Right lobe of liver (tissue), 6 donors: Measurements from ENCODE around the gene CRACR2B. TPM values are rescaled to one million over a fixed set of nuclear protein-coding genes. Genes with fewer than 3 reads are reported as not detected.

Experiments
- ATAC-seq, 4 donors: fragments of 200-7000 bp; cut with Tn5 transposase; one replicate each; pipeline ENCODE4 v1.9.1; 2020; ENCODE audit warnings: mild to moderate bottlenecking in 4 of 4, moderate library complexity in 4 of 4
- DNase-seq, 3 donors: peaks; one replicate each; pipeline ENCODE4 v3.0.0-alpha.2; 2020
- H3K27ac ChIP-seq, 3 donors: fragments of 200-600 bp; one replicate each; pipeline ENCODE4 v1.8.0; 2022
- H3K27me3 ChIP-seq, 2 donors: fragments of 200-600 bp; one replicate each; pipeline ENCODE4 v1.8.0; 2022
- H3K36me3 ChIP-seq, 4 donors: fragments of 200-600 bp; sonication (generic) in 1 of 4; one replicate each; pipeline versions ENCODE4 v1.5.1 to v1.8.0; 2017 to 2022; ENCODE audit warnings: control low read depth in 1 of 4
- H3K4me1 ChIP-seq, 4 donors: fragments of 200-600 bp; sonication (generic) in 1 of 4; one replicate each; pipeline versions ENCODE4 v1.5.1 to v1.8.0; 2017 to 2022; ENCODE audit warnings: control low read depth in 1 of 4
- H3K4me3 ChIP-seq, 3 donors: fragments of 200-600 bp; one replicate each; pipeline ENCODE4 v1.8.0; 2022
- H3K9me3 ChIP-seq, 4 donors: fragments of 200-600 bp; sonication (generic) in 1 of 4; one replicate each; pipeline versions ENCODE4 v1.5.1 to v1.8.0; 2017 to 2022; ENCODE audit warnings: control low read depth in 1 of 4
- CTCF ChIP-seq, 4 donors: fragments of 200-600 bp in 3 of 4; fragments of 450-650 bp in 1 of 4; IDR thresholded peaks; one replicate each; pipeline versions ENCODE4 v1.5.1 to v1.8.0; 2016 to 2022; ENCODE audit warnings: antibody characterized with exemption in 4 of 4, mild to moderate bottlenecking in 2 of 4
- POLR2A ChIP-seq: fragments of 450-650 bp; IDR thresholded peaks from one replicate; pipeline ENCODE4 v1.6.1; 2017; ENCODE audit warnings: antibody characterized with exemption, mild to moderate bottlenecking
- WGBS: methylation state at CpG from one replicate; pipeline ENCODE4 v1.1.6; 2018; ENCODE audit warnings: low coverage, low lambda C conversion rate; ENCODE audit not compliant: insufficient coverage; ENCODE audit errors: missing lambda C conversion rate; 5-methylcytosine and 5-hydroxymethylcytosine counted together
- intact Hi-C, 2 donors: fragments of 100-400 bp; cut with DNase I; formaldehyde crosslinking; loops; one replicate each; pipeline versions ENCODE4 v1.11.2 to v1.14.1; 2022
- total RNA-seq, 6 experiments: library from RNA; depleted of rRNA in 2 of 6; stranded (reverse); fragments of >200 nt in 2 of 6; fragmentation: NEBNext Ultra II Directional in 3 of 6; extraction: Animal tissue kit (Norgen Biotek cat#: 25700) in 3 of 6; gene quantifications; one replicate each; pipeline versions ENCODE4 v1.1.0 to v1.2.4, GENCODE V29; 2016 to 2023
- donor health status: DM: no; HTN: yes; CAD: no.
- donor health status: DM: no; HTN: no; CAD: no.
- donor health status: DM: no; HTN: no; CAD: no.
- donor health status: DM: no; HTN: yes; CAD: no.
- donor health status: DM: no; HTN: yes; CAD: no.

The CRACR2B gene
- total RNA-seq, 6 experiments from 2014 or later, result 2.2 to 4.0 (median 3.1) TPM

- TF ChIP-seq CTCF (IDR thresholded peaks at IDR 0.05) (no peak), POLR2A (no peak)
- intact Hi-C loops, result no loop called here
Observed at GRCh38 chr11:869399-870126, 41.8 kb downstream of the CRACR2B start.

GRCh38 chr11:870127-870413 is 42.4 kb downstream of the CRACR2B start:
- DNase-seq (no peak), ATAC-seq (peak in 2 of 4 donors; percentile 13 to 15)
- 60% methylated on average over 3 of the region's 8 CpGs for WGBS
- intact Hi-C loops, result no loop called here
- no peak overlapping the region for H3K27ac ChIP-seq
- no peaks in the 10 kb centered on the region for H3K4me1 ChIP-seq
- no peaks in the 10 kb centered on the region for H3K27me3 ChIP-seq
- H3K4me3 ChIP-seq, result no peak overlapping the region
- peak in 2 of 4 donors; percentile 9 to 17 for TF ChIP-seq CTCF (IDR thresholded peaks at IDR 0.05)
- TF ChIP-seq POLR2A, result no peak
- no peaks in the 10 kb centered on the region for H3K36me3 ChIP-seq
- H3K9me3 ChIP-seq, result no peaks in the 10 kb centered on the region

More at GRCh38 chr11:869399-870126, 41.8 kb downstream of the CRACR2B start:
- Histone ChIP-seq H3K36me3 (no peaks in the 10 kb centered on the region), H3K4me3 (no peak overlapping the region), H3K9me3 (no peaks in the 10 kb centered on the region), H3K27me3 (no peaks in the 10 kb centered on the region), H3K4me1 (no peaks in the 10 kb centered on the region), H3K27ac (no peak overlapping the region)
- WGBS, result no CpG with 5 or more reads among the region's 25 CpGs
- no peak for DNase-seq
- peak in 1 of 4 donors; percentile 2 for ATAC-seq

- 46% methylated on average over 2 of the region's 8 CpGs for WGBS
- intact Hi-C loops, result no loop called here
- ATAC-seq (no peak), DNase-seq (no peak)
- Histone ChIP-seq H3K27ac (no peak overlapping the region), H3K9me3 (no peaks in the 10 kb centered on the region), H3K36me3 (no peaks in the 10 kb centered on the region), H3K4me3 (no peak overlapping the region), H3K27me3 (no peaks in the 10 kb centered on the region), H3K4me1 (no peaks in the 10 kb centered on the region)
- TF ChIP-seq CTCF (IDR thresholded peaks at IDR 0.05), result no peak
- TF ChIP-seq POLR2A, result no peak
Observed at GRCh38 chr11:870418-870817, 42.7 kb downstream of the CRACR2B start.

- H3K4me3 ChIP-seq, result no peak overlapping the region
- DNase-seq (no peak), ATAC-seq (no peak)
- no peaks in the 10 kb centered on the region for H3K4me1 ChIP-seq
- no peaks in the 10 kb centered on the region for H3K9me3 ChIP-seq
- no peaks in the 10 kb centered on the region for H3K27me3 ChIP-seq
- no peak for TF ChIP-seq POLR2A
- no peak for TF ChIP-seq CTCF (IDR thresholded peaks at IDR 0.05)
- intact Hi-C loops, result no loop called here
- H3K36me3 ChIP-seq, result no peaks in the 10 kb centered on the region
- 50% methylated on average over 2 of the region's 9 CpGs for WGBS
- H3K27ac ChIP-seq, result no peak overlapping the region
Observed at GRCh38 chr11:871472-871871, 43.8 kb downstream of the CRACR2B start.
